Transverse colon (tissue), 4 donors: ENCODE results near the gene OTULIN. TPM values are rescaled to one million over a fixed set of nuclear protein-coding genes. Genes with fewer than 3 reads are reported as not detected.

Experiments used
- DNase-seq: peaks from one replicate; pipeline ENCODE4 v3.0.0-alpha.2; 2019
- H3K27ac ChIP-seq, 4 donors: fragments of 200-600 bp; sonication (generic); 2 replicates each; pipeline ENCODE4 v1.5.1; 2016 to 2018; ENCODE audit warnings: inconsistent platforms in 4 of 4
- H3K27me3 ChIP-seq: fragments of 200-600 bp; sonication (generic); 2 replicates; pipeline ENCODE4 v1.5.1; 2017; ENCODE audit warnings: inconsistent platforms
- H3K36me3 ChIP-seq, 4 donors: fragments of 200-600 bp; sonication (generic); 2 replicates each; pipeline ENCODE4 v1.5.1; 2017 to 2019; ENCODE audit warnings: inconsistent platforms in 4 of 4
- H3K4me1 ChIP-seq, 4 donors: fragments of 200-600 bp; sonication (generic); 2 replicates each; pipeline ENCODE4 v1.5.1; 2017 to 2020; ENCODE audit warnings: inconsistent platforms in 4 of 4
- H3K4me3 ChIP-seq, 4 donors: fragments of 200-600 bp; sonication (generic); 1 replicate in 1 of 4; 2 replicates in 3 of 4; pipeline versions ENCODE4 v1.5.1 to v1.6.1; 2017 to 2019; ENCODE audit warnings: inconsistent platforms in 4 of 4
- H3K9me3 ChIP-seq, 2 donors: fragments of 200-600 bp; sonication (generic); 2 replicates each; pipeline ENCODE4 v1.5.1; 2017 to 2019; ENCODE audit warnings: inconsistent platforms in 2 of 2
- CTCF ChIP-seq, 5 experiments: fragments of 200-600 bp in 3 of 5; fragments of 450-650 bp in 2 of 5; sonication (generic) in 3 of 5; IDR thresholded peaks; 1 replicate in 2 of 5; 2 replicates in 3 of 5; pipeline ENCODE4 v1.5.1; 2016 to 2017; ENCODE audit warnings: antibody characterized with exemption in 5 of 5, inconsistent platforms in 3 of 5, mild to moderate bottlenecking in 2 of 5, moderate library complexity in 1 of 5
- EP300 ChIP-seq: sonication (generic); formaldehyde crosslinking; IDR thresholded peaks from one replicate; pipeline ENCODE4 v1.6.1; 2017; ENCODE audit warnings: antibody characterized with exemption, low read depth
- POLR2A ChIP-seq: fragments of 450-650 bp; IDR thresholded peaks from one replicate; pipeline ENCODE4 v1.6.1; 2016; ENCODE audit warnings: antibody characterized with exemption, mild to moderate bottlenecking, moderate library complexity
- POLR2AphosphoS5 ChIP-seq, 3 donors: sonication (generic); formaldehyde crosslinking; IDR thresholded peaks; one replicate each; pipeline ENCODE4 v1.6.1; 2016; ENCODE audit warnings: antibody characterized with exemption in 3 of 3
- WGBS, 2 donors: methylation state at CpG; one replicate each; pipeline ENCODE4 v1.1.5; 2018; ENCODE audit warnings: low coverage in 1 of 2; 5-methylcytosine and 5-hydroxymethylcytosine counted together
- in situ Hi-C, 4 donors: fragments of 200-750 bp; cut with MboI; loops; one replicate each; pipeline versions ENCODE4 v1.15.0 to v1.15.1; 2017; ENCODE audit warnings: low sequenced_read_pairs in 3 of 4, low pct_ligation_motif_present in 1 of 4, low pct_unique_long_range_greater_than_20kb in 1 of 4
- intact Hi-C: fragments of 100-400 bp; cut with DNase I; formaldehyde crosslinking; loops from one replicate; pipeline ENCODE4 v1.15.1; 2023; ENCODE audit warnings: low total_unique reads
- total RNA-seq, 4 donors: library from RNA; depleted of rRNA; stranded (reverse); fragments of >200 nt; gene quantifications; one replicate each; pipeline ENCODE4 v1.1.0, GENCODE V29; 2016

The OTULIN gene
- total RNA-seq, 4 donors from 2014 or later, result 34.8 to 52.4 (median 40.4) TPM

GRCh38 chr5:14705556-14705955, 41.0 kb downstream of the OTULIN start:
- WGBS, 2 donors, result 94% methylated on average over 8 of the region's 8 CpGs
- Histone ChIP-seq H3K9me3 (no peaks in the 10 kb centered on the region), H3K4me3 (no peak overlapping the region), H3K4me1 (peaks cover 0 to 14% (median 0%) of the 10 kb centered on the region in 4 donors), H3K36me3 (peaks cover 0 to 10% (median 3%) of the 10 kb centered on the region in 4 donors), H3K27me3 (no peaks in the 10 kb centered on the region), H3K27ac (no peak overlapping the region)
- intact Hi-C loops, result no loop called here
- DNase-seq, result no peak
- TF ChIP-seq CTCF (IDR thresholded peaks at IDR 0.05), result no peak
- TF ChIP-seq POLR2AphosphoS5 (IDR thresholded peaks at IDR 0.05), result no peak
- no peak for TF ChIP-seq POLR2A
- no peak for TF ChIP-seq EP300
- in situ Hi-C loops, result no loop called here

- in situ Hi-C loops, result no loop called here
- TF ChIP-seq POLR2A (no peak), POLR2AphosphoS5 (IDR thresholded peaks at IDR 0.05) (no peak), EP300 (no peak), CTCF (IDR thresholded peaks at IDR 0.05) (no peak)
- peaks cover 0 to 7% (median 0%) of the 10 kb centered on the region in 4 donors for H3K4me1 ChIP-seq
- H3K4me3 ChIP-seq, result no peak overlapping the region
- H3K27ac ChIP-seq, result peak overlapping the region in 1 of 4 donors; percentile 15
- DNase-seq, result no peak
- H3K9me3 ChIP-seq, result no peaks in the 10 kb centered on the region
- H3K36me3 ChIP-seq, result peaks cover 0 to 15% (median 5%) of the 10 kb centered on the region in 4 donors
- no peaks in the 10 kb centered on the region for H3K27me3 ChIP-seq
- intact Hi-C loops, result no loop called here
- 33 to 59% methylated on average over 3 to 6 of the region's 6 CpGs for WGBS, 2 donors
Measured at GRCh38 chr5:14706615-14707021, 42.1 kb downstream of the OTULIN start.

- DNase-seq, result no peak
- Histone ChIP-seq H3K4me3 (no peak overlapping the region), H3K9me3 (no peaks in the 10 kb centered on the region), H3K36me3 (peaks cover 0 to 23% (median 9%) of the 10 kb centered on the region in 4 donors), H3K4me1 (peaks cover 0 to 7% (median 0%) of the 10 kb centered on the region in 4 donors), H3K27ac (peak overlapping the region in 1 of 4 donors; percentile 15), H3K27me3 (no peaks in the 10 kb centered on the region)
- in situ Hi-C loops, result no loop called here
- 86 to 93% methylated on average over 1 to 9 of the region's 9 CpGs for WGBS, 2 donors
- intact Hi-C loops, result no loop called here
- TF ChIP-seq EP300 (no peak), POLR2A (no peak), POLR2AphosphoS5 (IDR thresholded peaks at IDR 0.05) (no peak), CTCF (IDR thresholded peaks at IDR 0.05) (no peak)
Measured at GRCh38 chr5:14707811-14708390, 43.4 kb downstream of the OTULIN start.

GRCh38 chr5:14708551-14708950, 44.0 kb downstream of the OTULIN start:
- no peak overlapping the region for H3K27ac ChIP-seq
- intact Hi-C loops (no loop called here), in situ Hi-C loops (no loop called here)
- TF ChIP-seq POLR2A (no peak), POLR2AphosphoS5 (IDR thresholded peaks at IDR 0.05) (no peak), EP300 (no peak), CTCF (IDR thresholded peaks at IDR 0.05) (no peak)
- H3K4me1 ChIP-seq, result peaks cover 0 to 7% (median 0%) of the 10 kb centered on the region in 4 donors
- 66 to 93% methylated on average over 4 to 5 of the region's 5 CpGs for WGBS, 2 donors
- no peaks in the 10 kb centered on the region for H3K27me3 ChIP-seq
- no peaks in the 10 kb centered on the region for H3K9me3 ChIP-seq
- peaks cover 0 to 28% (median 9%) of the 10 kb centered on the region in 4 donors for H3K36me3 ChIP-seq
- DNase-seq, result no peak
- no peak overlapping the region for H3K4me3 ChIP-seq
